ENCODE data around the gene GCH1. TPM values are rescaled to one million over a fixed set of nuclear protein-coding genes. Genes with fewer than 3 reads are reported as not detected.
"Not testable (repeated sequence)": the region's sequence is repeated elsewhere in the genome, so short reads cannot be mapped to it uniquely, and the experiment has no call there.

GCH1 gene
- total RNA-seq, 4 donors from 2014 or later, result 2.2 to 5.0 (median 3.7) TPM

GRCh38 chr14:54908190-54908589, 5.6 kb upstream of the GCH1 start:
- Histone ChIP-seq H3K9me3 (no peaks in the 10 kb centered on the region), H3K27me3 (no peaks in the 10 kb centered on the region), H3K27ac (no peak overlapping the region), H3K4me1 (peaks cover 0 to 15% (median 0%) of the 10 kb centered on the region in 3 donors), H3K36me3 (no peaks in the 10 kb centered on the region), H3K4me3 (no peak overlapping the region)
- TF ChIP-seq POLR2A (IDR thresholded peaks at IDR 0.05) (no peak), EP300 (IDR thresholded peaks at IDR 0.05) (no peak), POLR2AphosphoS5 (IDR thresholded peaks at IDR 0.05) (no peak), CTCF (IDR thresholded peaks at IDR 0.05) (no peak)
- ATAC-seq, result no peak
- 67 to 96% methylated on average over 4 of the region's 4 CpGs for WGBS, 2 donors (ENCODE audit: low coverage in 1 of 2)

GRCh38 chr14:54906075-54906474, 3.4 kb upstream of the GCH1 start:
- TF ChIP-seq POLR2AphosphoS5 (IDR thresholded peaks at IDR 0.05), result no peak
- no peak for TF ChIP-seq POLR2A (IDR thresholded peaks at IDR 0.05)
- TF ChIP-seq CTCF (IDR thresholded peaks at IDR 0.05), result no peak
- no peak for TF ChIP-seq EP300 (IDR thresholded peaks at IDR 0.05)
- no peaks in the 10 kb centered on the region for H3K9me3 ChIP-seq
- no peak overlapping the region for H3K4me3 ChIP-seq
- peaks cover 4% of the 10 kb centered on the region for H3K27me3 ChIP-seq
- H3K4me1 ChIP-seq, result peaks cover 0 to 19% (median 0%) of the 10 kb centered on the region in 3 donors
- no peak overlapping the region for H3K27ac ChIP-seq
- no peak for ATAC-seq
- no peaks in the 10 kb centered on the region for H3K36me3 ChIP-seq

- peak overlapping the region in 3 of 4 donors; percentile 81 to 83 (median 81) for H3K27ac ChIP-seq
- no CpG with 5 or more reads among the region's 37 CpGs for WGBS, 2 donors (ENCODE audit: low coverage in 1 of 2)
Measured at GRCh38 chr14:54902143-54902520, 494 bp downstream of the GCH1 start.

GRCh38 chr14:54901380-54902142, 1.1 kb downstream of the GCH1 start:
- Histone ChIP-seq H3K27ac (peak overlapping the region in 3 of 4 donors; percentile 81 to 83 (median 81)), H3K36me3 (no peaks in the 10 kb centered on the region), H3K4me1 (peaks cover 0 to 22% (median 0%) of the 10 kb centered on the region in 3 donors), H3K4me3 (peak overlapping the region; percentile 68 to 89), H3K27me3 (peaks cover 7% of the 10 kb centered on the region), H3K9me3 (no peaks in the 10 kb centered on the region)
- no CpG with 5 or more reads among the region's 42 CpGs for WGBS, 2 donors (ENCODE audit: low coverage in 1 of 2)
- peak; percentile 6 for ATAC-seq
- no peak for TF ChIP-seq POLR2A (IDR thresholded peaks at IDR 0.05)
- no peak for TF ChIP-seq EP300 (IDR thresholded peaks at IDR 0.05)
- no peak for TF ChIP-seq POLR2AphosphoS5 (IDR thresholded peaks at IDR 0.05)
- no peak for TF ChIP-seq CTCF (IDR thresholded peaks at IDR 0.05)

More at GRCh38 chr14:54902143-54902520, 494 bp downstream of the GCH1 start:
- peaks cover 7% of the 10 kb centered on the region for H3K27me3 ChIP-seq
- ATAC-seq, result peak; percentile 80
- no peak for TF ChIP-seq POLR2A (IDR thresholded peaks at IDR 0.05)
- TF ChIP-seq POLR2AphosphoS5 (IDR thresholded peaks at IDR 0.05), result peak; percentile 41
- TF ChIP-seq EP300 (IDR thresholded peaks at IDR 0.05), result no peak
- no peak for TF ChIP-seq CTCF (IDR thresholded peaks at IDR 0.05)
- no peaks in the 10 kb centered on the region for H3K9me3 ChIP-seq
- no peaks in the 10 kb centered on the region for H3K36me3 ChIP-seq
- peak overlapping the region; percentile 68 to 89 for H3K4me3 ChIP-seq
- H3K4me1 ChIP-seq, result peaks cover 0 to 22% (median 0%) of the 10 kb centered on the region in 3 donors

GRCh38 chr14:54899573-54899972, 3.1 kb downstream of the GCH1 start:
- WGBS, 2 donors (ENCODE audit: low coverage in 1 of 2), result 97 to 98% methylated on average over 3 to 5 of the region's 5 CpGs

GRCh38 chr14:54897809-54898555, 4.6 kb downstream of the GCH1 start:
- H3K9me3 ChIP-seq, H3K4me3 ChIP-seq, H3K27me3 ChIP-seq, ATAC-seq, H3K36me3 ChIP-seq, H3K27ac ChIP-seq: not testable (repeated sequence)
- WGBS, 2 donors (ENCODE audit: low coverage in 1 of 2), result 83 to 92% methylated on average over 4 to 5 of the region's 5 CpGs
- H3K4me1 ChIP-seq, result peaks cover 0 to 18% (median 0%) of the 10 kb centered on the region in 3 donors

More at GRCh38 chr14:54899573-54899972, 3.1 kb downstream of the GCH1 start:
- TF ChIP-seq CTCF (IDR thresholded peaks at IDR 0.05) (no peak), POLR2A (IDR thresholded peaks at IDR 0.05) (no peak), EP300 (IDR thresholded peaks at IDR 0.05) (no peak), POLR2AphosphoS5 (IDR thresholded peaks at IDR 0.05) (no peak)
- H3K4me3 ChIP-seq, result no peak overlapping the region
- H3K9me3 ChIP-seq, result no peaks in the 10 kb centered on the region
- H3K27ac ChIP-seq, result no peak overlapping the region
- H3K36me3 ChIP-seq, result no peaks in the 10 kb centered on the region
- ATAC-seq, result no peak
- H3K27me3 ChIP-seq, result peaks cover 7% of the 10 kb centered on the region
- peaks cover 0 to 22% (median 0%) of the 10 kb centered on the region in 3 donors for H3K4me1 ChIP-seq

All from gastroesophageal sphincter (tissue), 4 donors.